Stimulated activated CD4-positive, alpha-beta T cell treated with anti-CD3 and anti-CD28 coated beads, Interleukin-1b, Interleukin-23, amount 100 ng/mL, for 1 hour (primary cell): ENCODE measurements around the gene DEF6.
"Not testable (repeated sequence)": the region's sequence is repeated elsewhere in the genome, so short reads cannot be mapped to it uniquely, and the experiment has no call there.

Experiments used
- DNase-seq, 2 donors: peaks; one replicate each; pipeline ENCODE4 v3.0.0-alpha.2; 2020; ENCODE audit warnings: low read depth in 2 of 2

The DEF6 gene

GRCh38 chr6:35282472-35282871 lies 15.1 kb upstream of the DEF6 start:
- no peak for DNase-seq

GRCh38 chr6:35283361-35283760 lies 14.3 kb upstream of the DEF6 start:
- no peak for DNase-seq

- DNase-seq, result no peak
These were observed 9.8 kb upstream of the DEF6 start for GRCh38 chr6:35287671-35288396.

- no peak for DNase-seq
These were observed 8.8 kb upstream of the DEF6 start for GRCh38 chr6:35288834-35289233.

- no peak for DNase-seq
These were observed 6.1 kb upstream of the DEF6 start for GRCh38 chr6:35291491-35291890.

GRCh38 chr6:35292494-35292893 lies 5.1 kb upstream of the DEF6 start:
- no peak for DNase-seq

GRCh38 chr6:35293681-35294080 lies 3.9 kb upstream of the DEF6 start:
- no peak for DNase-seq

GRCh38 chr6:35294308-35294945 lies 3.2 kb upstream of the DEF6 start:
- no peak for DNase-seq

- no peak for DNase-seq
These were observed 2.6 kb upstream of the DEF6 start for GRCh38 chr6:35295036-35295435.

GRCh38 chr6:35295521-35296315 lies 1.9 kb upstream of the DEF6 start:
- DNase-seq, result no peak

- no peak for DNase-seq
These were observed 552 bp upstream of the DEF6 start for GRCh38 chr6:35296931-35297600.

GRCh38 chr6:35298625-35299140 lies 1.1 kb downstream of the DEF6 start:
- DNase-seq, result no peak

GRCh38 chr6:35299674-35300073 lies 2.1 kb downstream of the DEF6 start:
- no peak for DNase-seq

- no peak for DNase-seq
These were observed 3.2 kb downstream of the DEF6 start for GRCh38 chr6:35300848-35301247.

GRCh38 chr6:35302604-35303241 lies 5.1 kb downstream of the DEF6 start:
- DNase-seq, result peak; percentile 67 to 77

- no peak for DNase-seq
These were observed 6.7 kb downstream of the DEF6 start for GRCh38 chr6:35304299-35304698.

- DNase-seq, result no peak
These were observed 7.5 kb downstream of the DEF6 start for GRCh38 chr6:35305117-35305516.

GRCh38 chr6:35307138-35307537 lies 9.5 kb downstream of the DEF6 start:
- DNase-seq, result not testable (repeated sequence)

- DNase-seq, result not testable (repeated sequence)
These were observed 10.9 kb downstream of the DEF6 start for GRCh38 chr6:35308543-35308942.

- no peak for DNase-seq
These were observed 12.1 kb downstream of the DEF6 start for GRCh38 chr6:35309611-35310264.

- no peak for DNase-seq
These were observed 12.7 kb downstream of the DEF6 start for GRCh38 chr6:35310265-35310831.
